OCI-LY3 (cell line): ENCODE results near the gene ZNF831.

Source experiments
- H2AFZ ChIP-seq: fragments of 200-600, 300-600 bp; shearing (Covaris generic); 2 replicates; pipeline ENCODE4 v1.6.0; 2014; ENCODE audit warnings: antibody characterized with exemption, low read depth, low read length
- H3K27ac ChIP-seq: fragments of 200-600, 300-600 bp; sonication (generic); 2 replicates; pipeline ENCODE4 v1.5.1; 2014; ENCODE audit warnings: mild to moderate bottlenecking, low read length, moderate library complexity, mixed read lengths
- H3K27me3 ChIP-seq: fragments of 200-600, 300-600 bp; sonication (generic); 2 replicates; pipeline ENCODE4 v1.6.1; 2014; ENCODE audit warnings: low read depth, low read length, mixed read lengths
- H3K36me3 ChIP-seq: fragments of 200-600, 300-600 bp; sonication (generic); replicated peaks from 2 replicates; pipeline ENCODE3; 2014; ENCODE audit warnings: low read depth, low read length, mixed read lengths
- H3K4me1 ChIP-seq: fragments of 300-600, 200-600 bp; sonication (generic); 2 replicates; pipeline ENCODE4 v1.6.1; 2014; ENCODE audit warnings: low read length, mixed read lengths
- H3K4me2 ChIP-seq: fragments of 200-600, 300-600 bp; sonication (generic); 2 replicates; pipeline ENCODE4 v1.6.1; 2014; ENCODE audit warnings: low read length, mixed read lengths
- H3K4me3 ChIP-seq: fragments of 300-600, 200-600 bp; sonication (generic); 2 replicates; pipeline ENCODE4 v1.5.1; 2014; ENCODE audit warnings: antibody characterized with exemption, mild to moderate bottlenecking, low read length, moderate library complexity
- H3K79me2 ChIP-seq: fragments of 300-600, 200-600 bp; shearing (Covaris generic); 2 replicates; pipeline ENCODE4 v1.6.1; 2014; ENCODE audit warnings: mild to moderate bottlenecking, low read length, mixed read lengths
- H3K9ac ChIP-seq: fragments of 300-600, 200-600 bp; shearing (Covaris generic); 2 replicates; pipeline ENCODE4 v1.6.0; 2014; ENCODE audit warnings: mild to moderate bottlenecking, low read length, moderate library complexity
- H3K9me3 ChIP-seq: fragments of 200-600, 300-600 bp; shearing (Covaris generic); 2 replicates; pipeline ENCODE4 v1.6.1; 2014; ENCODE audit warnings: low read length, mixed read lengths; ENCODE audit not compliant: insufficient read depth
- H4K20me1 ChIP-seq: fragments of 200-600, 300-600 bp; sonication (generic); 2 replicates; pipeline ENCODE4 v1.6.1; 2016; ENCODE audit warnings: low read length, mixed read lengths; ENCODE audit not compliant: insufficient read depth
- CTCF ChIP-seq: fragments of 200-600, 300-600 bp; sonication (generic); IDR thresholded peaks from 2 replicates; pipeline ENCODE4 v1.5.1; 2014; ENCODE audit warnings: antibody characterized with exemption, low read length, low read depth
- EZH2phosphoT487 ChIP-seq: fragments of 200-600 bp; shearing (Covaris generic); IDR thresholded peaks from 2 replicates; pipeline ENCODE4 v1.6.1; 2018; ENCODE audit warnings: antibody characterized with exemption, mixed run types, low read depth

The ZNF831 gene

GRCh38 chr20:59175861-59176260 is 12.2 kb downstream of the ZNF831 start:
- Histone ChIP-seq H3K9ac (no peak overlapping the region), H3K36me3 (no peaks in the 10 kb centered on the region), H3K27me3 (peaks cover 60% of the 10 kb centered on the region), H3K4me1 (no peaks in the 10 kb centered on the region), H4K20me1 (no peaks in the 10 kb centered on the region), H3K27ac (no peak overlapping the region), H3K4me2 (no peak overlapping the region), H3K79me2 (no peaks in the 10 kb centered on the region), H3K4me3 (no peak overlapping the region), H2AFZ (no peak overlapping the region), H3K9me3 (no peaks in the 10 kb centered on the region)
- TF ChIP-seq EZH2phosphoT487: no peak
- TF ChIP-seq CTCF: no peak

GRCh38 chr20:59176812-59177211 is 13.2 kb downstream of the ZNF831 start:
- peaks cover 53% of the 10 kb centered on the region for H3K27me3 ChIP-seq

GRCh38 chr20:59177266-59178250 is 13.9 kb downstream of the ZNF831 start:
- no peak overlapping the region for H3K9ac ChIP-seq
- H3K4me2 ChIP-seq: no peak overlapping the region
- H2AFZ ChIP-seq: no peak overlapping the region
- H3K9me3 ChIP-seq: no peaks in the 10 kb centered on the region
- peaks cover 5% of the 10 kb centered on the region; the same call in 1 of the 2 replicates for H3K4me1 ChIP-seq
- TF ChIP-seq EZH2phosphoT487 (no peak), CTCF (no peak)
- H3K36me3 ChIP-seq: no peaks in the 10 kb centered on the region
- H3K79me2 ChIP-seq: no peaks in the 10 kb centered on the region
- no peaks in the 10 kb centered on the region for H4K20me1 ChIP-seq
- H3K27ac ChIP-seq: no peak overlapping the region
- peaks cover 45% of the 10 kb centered on the region for H3K27me3 ChIP-seq
- no peak overlapping the region for H3K4me3 ChIP-seq

More at GRCh38 chr20:59176812-59177211, 13.2 kb downstream of the ZNF831 start:
- Histone ChIP-seq H3K27ac (no peak overlapping the region), H3K4me2 (no peak overlapping the region), H4K20me1 (no peaks in the 10 kb centered on the region), H3K4me1 (no peaks in the 10 kb centered on the region), H3K4me3 (no peak overlapping the region), H2AFZ (no peak overlapping the region), H3K79me2 (no peaks in the 10 kb centered on the region), H3K36me3 (no peaks in the 10 kb centered on the region), H3K9me3 (no peaks in the 10 kb centered on the region), H3K9ac (no peak overlapping the region)
- no peak; the same call in 1 of the 2 replicates for TF ChIP-seq CTCF
- TF ChIP-seq EZH2phosphoT487: no peak

GRCh38 chr20:59178983-59179595 is 15.5 kb downstream of the ZNF831 start:
- Histone ChIP-seq H3K27me3 (peaks cover 30% of the 10 kb centered on the region), H3K9me3 (no peaks in the 10 kb centered on the region), H2AFZ (no peak overlapping the region), H3K27ac (no peak overlapping the region), H3K4me2 (no peak overlapping the region), H3K79me2 (no peaks in the 10 kb centered on the region), H3K4me1 (peaks cover 6% of the 10 kb centered on the region; the same call in 1 of the 2 replicates), H4K20me1 (no peaks in the 10 kb centered on the region), H3K9ac (no peak overlapping the region), H3K36me3 (no peaks in the 10 kb centered on the region), H3K4me3 (no peak overlapping the region)
- no peak for TF ChIP-seq CTCF
- TF ChIP-seq EZH2phosphoT487: no peak
